ENCODE data around the gene APH1A.

- no peak for TF ChIP-seq CTCF (IDR thresholded peaks at IDR 0.05)
- TF ChIP-seq POLR2A (IDR thresholded peaks at IDR 0.05), result no peak
Observed at GRCh38 chr1:150273311-150273710, 4.5 kb upstream of the APH1A start.

All from uterus (tissue), 2 donors.